GM23338 (cell line): ENCODE measurements around the gene EID1.

Source experiments
- CREB1 ChIP-seq: fragments of 250-450 bp; sonication (Bioruptor Pico); IDR thresholded peaks from 2 replicates; pipeline ENCODE4 v1.5.0; 2020; ENCODE audit warnings: low read depth, mild to moderate bottlenecking, moderate library complexity
- EZH2 ChIP-seq: fragments of 200-600 bp; sonication (generic); IDR thresholded peaks from one replicate; pipeline ENCODE4 v1.8.0; 2017; ENCODE audit warnings: antibody characterized with exemption, mild to moderate bottlenecking, low read depth; ENCODE audit not compliant: unreplicated experiment
- EZH2phosphoT487 ChIP-seq: fragments of 200-600 bp; sonication (generic); IDR thresholded peaks from one replicate; pipeline ENCODE4 v1.8.1; 2018; ENCODE audit warnings: antibody characterized with exemption; ENCODE audit not compliant: unreplicated experiment
- JUNB ChIP-seq: IDR thresholded peaks from one replicate; pipeline ENCODE4 v1.6.1; 2016; ENCODE audit warnings: antibody characterized with exemption; ENCODE audit not compliant: unreplicated experiment
- NANOG ChIP-seq: IDR thresholded peaks from 2 replicates; pipeline ENCODE4 v1.6.1; 2016; ENCODE audit warnings: antibody characterized with exemption, borderline replicate concordance
- POLR2AphosphoS5 ChIP-seq: IDR thresholded peaks from 2 replicates; pipeline ENCODE4 v1.6.1; 2016; ENCODE audit warnings: antibody characterized with exemption, low read depth
- STAT1 ChIP-seq: IDR thresholded peaks from one replicate; pipeline ENCODE4 v1.6.1; 2016; ENCODE audit warnings: antibody characterized with exemption; ENCODE audit not compliant: unreplicated experiment
- ZNF331 ChIP-seq: fragments of 250-450 bp; sonication (Bioruptor Pico); IDR thresholded peaks from 2 replicates; pipeline ENCODE4 v1.5.0; 2020; ENCODE audit warnings: low read depth, mild to moderate bottlenecking, moderate library complexity
- TF ChIP-seq, protein P1 (sequence below), 2 experiments: fragments of 200-600 bp in 1 of 2; sonication (generic) in 1 of 2; conservative IDR thresholded peaks; 2 replicates each; pipeline versions ENCODE4 v1.5.1 to v1.6.1; 2016 to 2017; ENCODE audit warnings: antibody characterized with exemption in 2 of 2, low read depth in 2 of 2, mild to moderate bottlenecking in 2 of 2, moderate library complexity in 1 of 2
- TF ChIP-seq, protein P2 (sequence below): IDR thresholded peaks from one replicate; pipeline ENCODE4 v1.6.1; 2018; ENCODE audit warnings: antibody characterized with exemption; ENCODE audit not compliant: unreplicated experiment
- TF ChIP-seq, protein P3 (sequence below): IDR thresholded peaks from 2 replicates; pipeline ENCODE4 v1.6.1; 2016; ENCODE audit warnings: antibody characterized with exemption

DNA sequence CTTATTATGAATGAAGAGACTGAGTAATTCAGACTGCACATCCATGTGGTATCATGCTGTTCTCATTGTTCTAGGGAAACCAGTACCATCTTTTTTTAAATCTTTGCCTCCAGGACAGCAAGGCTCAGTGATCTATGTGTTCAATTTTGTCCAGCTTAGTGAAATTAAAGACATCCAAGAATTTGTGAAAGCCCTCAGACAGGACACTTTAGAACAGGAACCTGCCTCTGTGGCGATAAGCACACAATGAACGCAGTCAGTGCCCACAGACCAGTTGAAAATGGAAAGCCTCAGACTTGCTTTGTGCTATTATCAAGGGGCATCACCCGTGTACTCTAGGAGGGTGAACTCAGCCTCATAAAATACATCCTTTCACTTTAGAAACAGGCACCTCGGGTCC is 20.1 kb downstream of the EID1 start:
- TF ChIP-seq POLR2AphosphoS5 (no peak), EZH2 (no peak), CREB1 (CRISPR knock-in tag) (no peak), STAT1 (no peak), EZH2phosphoT487 (no peak), JUNB (no peak), ZNF331 (CRISPR knock-in tag) (no peak), NANOG (no peak)
- TF ChIP-seq, protein P1, sequence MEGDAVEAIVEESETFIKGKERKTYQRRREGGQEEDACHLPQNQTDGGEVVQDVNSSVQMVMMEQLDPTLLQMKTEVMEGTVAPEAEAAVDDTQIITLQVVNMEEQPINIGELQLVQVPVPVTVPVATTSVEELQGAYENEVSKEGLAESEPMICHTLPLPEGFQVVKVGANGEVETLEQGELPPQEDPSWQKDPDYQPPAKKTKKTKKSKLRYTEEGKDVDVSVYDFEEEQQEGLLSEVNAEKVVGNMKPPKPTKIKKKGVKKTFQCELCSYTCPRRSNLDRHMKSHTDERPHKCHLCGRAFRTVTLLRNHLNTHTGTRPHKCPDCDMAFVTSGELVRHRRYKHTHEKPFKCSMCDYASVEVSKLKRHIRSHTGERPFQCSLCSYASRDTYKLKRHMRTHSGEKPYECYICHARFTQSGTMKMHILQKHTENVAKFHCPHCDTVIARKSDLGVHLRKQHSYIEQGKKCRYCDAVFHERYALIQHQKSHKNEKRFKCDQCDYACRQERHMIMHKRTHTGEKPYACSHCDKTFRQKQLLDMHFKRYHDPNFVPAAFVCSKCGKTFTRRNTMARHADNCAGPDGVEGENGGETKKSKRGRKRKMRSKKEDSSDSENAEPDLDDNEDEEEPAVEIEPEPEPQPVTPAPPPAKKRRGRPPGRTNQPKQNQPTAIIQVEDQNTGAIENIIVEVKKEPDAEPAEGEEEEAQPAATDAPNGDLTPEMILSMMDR (conservative IDR thresholded peaks at IDR 0.05; ENCODE audit: low read depth in 2 of 2), result no peak
- TF ChIP-seq, protein P2, sequence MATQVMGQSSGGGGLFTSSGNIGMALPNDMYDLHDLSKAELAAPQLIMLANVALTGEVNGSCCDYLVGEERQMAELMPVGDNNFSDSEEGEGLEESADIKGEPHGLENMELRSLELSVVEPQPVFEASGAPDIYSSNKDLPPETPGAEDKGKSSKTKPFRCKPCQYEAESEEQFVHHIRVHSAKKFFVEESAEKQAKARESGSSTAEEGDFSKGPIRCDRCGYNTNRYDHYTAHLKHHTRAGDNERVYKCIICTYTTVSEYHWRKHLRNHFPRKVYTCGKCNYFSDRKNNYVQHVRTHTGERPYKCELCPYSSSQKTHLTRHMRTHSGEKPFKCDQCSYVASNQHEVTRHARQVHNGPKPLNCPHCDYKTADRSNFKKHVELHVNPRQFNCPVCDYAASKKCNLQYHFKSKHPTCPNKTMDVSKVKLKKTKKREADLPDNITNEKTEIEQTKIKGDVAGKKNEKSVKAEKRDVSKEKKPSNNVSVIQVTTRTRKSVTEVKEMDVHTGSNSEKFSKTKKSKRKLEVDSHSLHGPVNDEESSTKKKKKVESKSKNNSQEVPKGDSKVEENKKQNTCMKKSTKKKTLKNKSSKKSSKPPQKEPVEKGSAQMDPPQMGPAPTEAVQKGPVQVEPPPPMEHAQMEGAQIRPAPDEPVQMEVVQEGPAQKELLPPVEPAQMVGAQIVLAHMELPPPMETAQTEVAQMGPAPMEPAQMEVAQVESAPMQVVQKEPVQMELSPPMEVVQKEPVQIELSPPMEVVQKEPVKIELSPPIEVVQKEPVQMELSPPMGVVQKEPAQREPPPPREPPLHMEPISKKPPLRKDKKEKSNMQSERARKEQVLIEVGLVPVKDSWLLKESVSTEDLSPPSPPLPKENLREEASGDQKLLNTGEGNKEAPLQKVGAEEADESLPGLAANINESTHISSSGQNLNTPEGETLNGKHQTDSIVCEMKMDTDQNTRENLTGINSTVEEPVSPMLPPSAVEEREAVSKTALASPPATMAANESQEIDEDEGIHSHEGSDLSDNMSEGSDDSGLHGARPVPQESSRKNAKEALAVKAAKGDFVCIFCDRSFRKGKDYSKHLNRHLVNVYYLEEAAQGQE, result no peak
- TF ChIP-seq, protein P3, sequence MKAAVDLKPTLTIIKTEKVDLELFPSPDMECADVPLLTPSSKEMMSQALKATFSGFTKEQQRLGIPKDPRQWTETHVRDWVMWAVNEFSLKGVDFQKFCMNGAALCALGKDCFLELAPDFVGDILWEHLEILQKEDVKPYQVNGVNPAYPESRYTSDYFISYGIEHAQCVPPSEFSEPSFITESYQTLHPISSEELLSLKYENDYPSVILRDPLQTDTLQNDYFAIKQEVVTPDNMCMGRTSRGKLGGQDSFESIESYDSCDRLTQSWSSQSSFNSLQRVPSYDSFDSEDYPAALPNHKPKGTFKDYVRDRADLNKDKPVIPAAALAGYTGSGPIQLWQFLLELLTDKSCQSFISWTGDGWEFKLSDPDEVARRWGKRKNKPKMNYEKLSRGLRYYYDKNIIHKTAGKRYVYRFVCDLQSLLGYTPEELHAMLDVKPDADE, result no peak
